ENCODE data around the gene ORMDL3. TPM values are rescaled to one million over a fixed set of nuclear protein-coding genes. Genes with fewer than 3 reads are reported as not detected.

ORMDL3 gene
- total RNA-seq, 1 donor from 2014 or later = 69.4 TPM

- H3K4me1 Mint-ChIP-seq = peaks cover 43% of the 10 kb centered on the region
- DNase-seq (ENCODE audit: low spot score in 2 of 2, unreplicated experiment in 2 of 2) = no peak
- peak overlapping the region; percentile 84 for H3K27ac Mint-ChIP-seq
- H3K27me3 Mint-ChIP-seq (ENCODE audit: low read depth) = no peaks in the 10 kb centered on the region
- peak overlapping the region; percentile 82 for H3K4me3 Mint-ChIP-seq
- TF ChIP-seq CTCF (IDR thresholded peaks at IDR 0.05; ENCODE audit: unreplicated experiment) = no peak
- H3K9me3 Mint-ChIP-seq = no peaks in the 10 kb centered on the region
- peaks cover 14% of the 10 kb centered on the region for H3K36me3 Mint-ChIP-seq
These were observed 1.2 kb downstream of the ORMDL3 start for GRCh38 chr17:39926135-39926587.

DNA sequence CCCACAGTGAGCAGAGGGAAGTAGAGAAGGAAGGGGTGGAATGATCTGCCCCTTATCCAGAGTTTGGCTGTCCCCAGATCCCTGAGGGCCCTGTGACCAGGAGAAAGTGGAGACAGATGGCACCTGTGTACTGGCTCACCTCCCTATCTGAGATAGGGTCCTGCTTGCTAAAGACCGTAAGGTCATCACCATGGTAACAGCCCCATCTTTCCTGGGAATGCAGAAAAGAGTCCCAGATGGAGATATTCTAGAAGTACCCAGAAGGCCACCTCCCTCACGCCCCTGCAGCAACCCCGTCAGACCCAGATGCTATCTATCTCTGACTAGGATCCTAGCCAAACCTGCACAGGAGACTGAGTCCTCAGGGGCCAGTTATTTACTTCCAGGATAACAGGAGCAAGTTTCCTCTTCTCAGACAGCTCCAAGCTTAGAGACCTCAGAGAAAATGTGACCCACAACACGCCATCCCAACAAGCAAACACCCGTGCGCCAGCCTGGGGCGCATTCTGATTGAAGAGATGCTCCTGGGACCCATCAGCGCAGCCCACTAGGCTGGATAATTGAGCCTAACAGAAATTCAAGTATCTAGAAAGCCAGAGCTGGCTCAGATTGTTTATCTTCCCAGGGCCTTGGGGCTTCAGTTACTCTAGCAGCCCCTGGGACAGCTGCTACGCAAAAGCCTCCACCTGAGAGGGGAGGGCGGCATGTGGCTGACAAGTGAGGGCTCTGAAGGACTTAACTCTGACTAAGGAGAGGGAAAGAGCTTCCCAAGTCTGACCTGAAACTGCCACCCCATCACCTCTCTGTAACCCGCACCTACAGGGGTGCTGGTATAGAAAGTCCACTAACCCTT lies 1.9 kb downstream of the ORMDL3 start:
- Mint-ChIP-seq H3K4me1 (peaks cover 43% of the 10 kb centered on the region), H3K9me3 (no peaks in the 10 kb centered on the region), H3K4me3 (peak overlapping the region; percentile 82), H3K36me3 (peaks cover 14% of the 10 kb centered on the region), H3K27me3 (ENCODE audit: low read depth) (no peaks in the 10 kb centered on the region), H3K27ac (peak overlapping the region; percentile 84)
- no peak for TF ChIP-seq CTCF (IDR thresholded peaks at IDR 0.05; ENCODE audit: unreplicated experiment)
- DNase-seq (ENCODE audit: low spot score in 2 of 2, unreplicated experiment in 2 of 2) = no peak

DNA sequence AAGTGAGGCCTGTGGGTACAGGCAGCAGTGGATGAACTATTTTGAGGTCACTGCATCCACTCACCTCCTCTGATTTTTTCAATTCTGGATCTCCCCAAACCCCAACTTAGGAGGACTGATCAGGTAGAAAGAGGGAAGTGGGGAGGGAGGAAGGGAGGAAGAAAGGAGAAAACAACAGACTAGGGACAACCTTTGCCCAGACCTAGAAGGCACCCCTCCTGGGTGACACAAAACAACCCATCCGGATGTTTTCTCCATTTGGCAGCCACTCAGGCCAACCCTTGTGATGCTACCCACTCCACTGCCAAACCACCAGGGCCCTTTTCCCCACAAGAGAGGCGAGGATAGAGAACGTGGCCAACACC lies 2.7 kb downstream of the ORMDL3 start:
- TF ChIP-seq CTCF (IDR thresholded peaks at IDR 0.05; ENCODE audit: unreplicated experiment) = no peak
- Mint-ChIP-seq H3K4me1 (peaks cover 43% of the 10 kb centered on the region), H3K27me3 (ENCODE audit: low read depth) (no peaks in the 10 kb centered on the region), H3K27ac (peak overlapping the region; percentile 65), H3K36me3 (peaks cover 14% of the 10 kb centered on the region), H3K4me3 (peak overlapping the region; percentile 12), H3K9me3 (no peaks in the 10 kb centered on the region)
- no peak for DNase-seq (ENCODE audit: low spot score in 2 of 2, unreplicated experiment in 2 of 2)

GRCh38 chr17:39923836-39924690 lies 3.3 kb downstream of the ORMDL3 start:
- Mint-ChIP-seq H3K9me3 (no peaks in the 10 kb centered on the region), H3K27ac (peak overlapping the region; percentile 19), H3K4me3 (no peak overlapping the region), H3K36me3 (peaks cover 17% of the 10 kb centered on the region), H3K4me1 (peaks cover 41% of the 10 kb centered on the region), H3K27me3 (ENCODE audit: low read depth) (no peaks in the 10 kb centered on the region)
- no peak for DNase-seq (ENCODE audit: low spot score in 2 of 2, unreplicated experiment in 2 of 2)
- no peak for TF ChIP-seq CTCF (IDR thresholded peaks at IDR 0.05; ENCODE audit: unreplicated experiment)

DNA sequence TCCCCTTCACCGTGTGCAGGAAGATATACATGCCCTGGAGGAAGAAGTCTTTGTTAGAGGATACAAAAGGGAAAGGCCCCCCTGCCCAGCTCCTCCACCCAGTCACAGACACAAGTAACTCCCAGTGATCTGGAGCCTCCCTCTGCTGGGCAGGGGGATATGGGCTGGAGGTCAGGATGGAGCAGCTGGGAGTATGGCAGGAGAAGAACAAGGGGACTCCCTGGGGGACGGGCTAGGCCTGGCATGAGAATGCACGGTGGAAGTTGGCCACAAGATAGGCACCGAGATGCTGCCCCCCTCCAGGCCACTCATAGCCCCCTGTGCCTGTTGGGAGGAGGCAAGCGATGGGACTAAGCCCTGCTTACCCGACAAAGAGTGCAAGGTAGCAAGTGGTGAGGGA lies 4.2 kb downstream of the ORMDL3 start:
- no peaks in the 10 kb centered on the region for H3K27me3 Mint-ChIP-seq (ENCODE audit: low read depth)
- H3K27ac Mint-ChIP-seq = no peak overlapping the region
- H3K9me3 Mint-ChIP-seq = no peaks in the 10 kb centered on the region
- no peak for TF ChIP-seq CTCF (IDR thresholded peaks at IDR 0.05; ENCODE audit: unreplicated experiment)
- no peak overlapping the region for H3K4me3 Mint-ChIP-seq
- DNase-seq (ENCODE audit: low spot score in 2 of 2, unreplicated experiment in 2 of 2) = no peak
- peaks cover 19% of the 10 kb centered on the region for H3K36me3 Mint-ChIP-seq
- H3K4me1 Mint-ChIP-seq = peaks cover 35% of the 10 kb centered on the region

All from mesothelial cell of epicardium (in vitro differentiated cells).